Inferior parietal cortex (tissue), 1 donor: ENCODE results near the gene METTL8.
"Not testable (repeated sequence)": the region's sequence is repeated elsewhere in the genome, so short reads cannot be mapped to it uniquely, and the experiment has no call there.

ENCODE experiments used
- DNase-seq: peaks from one replicate; pipeline ENCODE4 v3.0.0-alpha.2; 2016; ENCODE audit errors: extremely low spot score

Gene METTL8

GRCh38 chr2:171430516-171431410, 3.0 kb downstream of the METTL8 start:
- DNase-seq = no peak

- DNase-seq = not testable (repeated sequence)
These were observed 10.9 kb downstream of the METTL8 start for GRCh38 chr2:171422710-171423495.

GRCh38 chr2:171420728-171421563, 12.8 kb downstream of the METTL8 start:
- DNase-seq = no peak

GRCh38 chr2:171419333-171419732, 14.5 kb downstream of the METTL8 start:
- DNase-seq = no peak

GRCh38 chr2:171416009-171416926, 17.5 kb downstream of the METTL8 start:
- peak; percentile 90 for DNase-seq

- DNase-seq = not testable (repeated sequence)
These were observed 19.1 kb downstream of the METTL8 start for GRCh38 chr2:171414645-171415044.

GRCh38 chr2:171412571-171413175, 21.1 kb downstream of the METTL8 start:
- peak; percentile 10 for DNase-seq

DNA sequence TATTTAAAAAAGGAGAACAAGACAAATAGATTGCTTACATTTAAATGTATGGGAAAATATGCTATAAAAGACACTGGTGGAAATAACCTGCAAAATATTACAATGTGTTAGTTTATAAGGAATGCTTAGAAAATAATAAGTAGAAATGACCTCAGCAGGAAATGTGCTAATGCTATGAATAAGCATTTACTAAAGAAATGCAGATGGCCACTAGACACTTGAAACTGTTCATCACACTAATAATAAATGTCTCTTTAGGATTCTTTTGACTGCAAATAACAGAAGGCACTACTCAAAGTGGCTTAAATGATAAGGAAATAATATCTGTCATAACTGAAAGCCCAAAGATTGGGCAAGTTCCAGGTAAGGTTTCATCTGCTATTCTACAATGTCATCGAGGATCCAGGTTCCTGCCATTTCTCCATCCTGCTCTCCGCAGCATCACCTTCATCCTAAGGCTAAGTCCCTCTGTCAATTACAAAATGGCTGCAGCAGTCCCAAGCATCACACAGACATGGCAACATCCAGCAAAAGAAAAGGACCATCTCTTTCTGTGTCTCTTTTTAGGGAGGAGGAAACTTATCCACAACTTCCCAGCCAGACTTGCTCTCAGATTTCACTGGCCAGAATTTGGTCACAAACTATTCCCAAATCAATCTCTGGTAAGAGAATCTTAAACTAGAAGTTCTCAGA, 21.9 kb downstream of the METTL8 start:
- DNase-seq = no peak

DNA sequence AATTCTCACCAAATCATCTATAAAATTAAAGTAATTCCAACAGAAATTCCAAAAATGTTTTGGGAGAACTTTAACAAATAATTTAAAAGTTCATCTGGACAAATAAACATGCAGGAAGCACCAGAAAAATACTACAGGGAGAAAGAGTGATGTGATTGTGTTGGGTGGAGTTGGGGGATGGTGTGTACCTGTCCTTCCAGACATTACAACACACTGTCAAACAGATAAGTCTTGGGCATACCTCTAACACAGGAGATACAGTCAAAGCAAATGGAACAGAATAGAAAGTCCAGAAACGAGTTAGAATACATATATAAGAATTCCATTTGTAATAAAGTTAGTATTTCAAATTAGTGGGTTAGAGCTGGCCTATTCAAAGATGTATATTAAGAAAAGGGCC, 22.6 kb downstream of the METTL8 start:
- no peak for DNase-seq

GRCh38 chr2:171410624-171411023, 23.2 kb downstream of the METTL8 start:
- no peak for DNase-seq

- DNase-seq = no peak
These were observed 23.7 kb downstream of the METTL8 start for GRCh38 chr2:171410101-171410500.

GRCh38 chr2:171409436-171409971, 24.3 kb downstream of the METTL8 start:
- no peak for DNase-seq

GRCh38 chr2:171407676-171408044, 26.1 kb downstream of the METTL8 start:
- DNase-seq = no peak

DNA sequence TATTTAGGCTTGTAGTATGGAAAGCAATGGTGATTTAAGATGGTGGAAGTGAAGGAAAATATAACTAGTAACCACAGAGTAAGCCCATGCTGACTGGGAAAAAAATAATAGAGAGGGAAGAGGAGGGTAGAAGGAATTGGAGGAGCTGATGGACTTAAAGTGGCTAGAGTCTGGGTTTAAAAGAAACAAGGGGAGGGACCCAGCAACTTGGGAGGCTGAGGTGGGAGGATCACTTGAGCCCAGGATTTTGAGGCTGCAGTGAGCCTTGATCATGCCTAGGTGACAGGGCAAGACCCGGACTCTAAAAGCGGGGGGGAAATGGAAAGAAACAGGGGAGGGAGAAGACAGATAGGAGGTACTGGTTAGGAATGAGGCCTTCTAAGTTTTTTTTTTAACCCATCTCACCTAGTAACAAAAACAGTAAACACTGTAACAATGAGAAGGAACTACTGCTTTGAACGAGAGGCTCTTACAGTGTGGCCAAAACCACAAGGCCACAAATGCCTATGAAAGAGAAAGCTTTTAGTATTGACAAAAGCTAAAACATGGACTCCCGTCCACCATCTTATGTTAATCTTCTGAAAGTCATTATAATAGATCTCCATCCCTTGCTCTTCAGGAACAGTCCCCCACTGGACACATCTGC, 26.6 kb downstream of the METTL8 start:
- DNase-seq = no peak

- DNase-seq = no peak
These were observed 27.7 kb downstream of the METTL8 start for GRCh38 chr2:171406044-171406443.

- no peak for DNase-seq
These were observed 28.2 kb downstream of the METTL8 start for GRCh38 chr2:171405546-171405945.

- no peak for DNase-seq
These were observed 29.1 kb downstream of the METTL8 start for GRCh38 chr2:171404719-171405118.

DNA sequence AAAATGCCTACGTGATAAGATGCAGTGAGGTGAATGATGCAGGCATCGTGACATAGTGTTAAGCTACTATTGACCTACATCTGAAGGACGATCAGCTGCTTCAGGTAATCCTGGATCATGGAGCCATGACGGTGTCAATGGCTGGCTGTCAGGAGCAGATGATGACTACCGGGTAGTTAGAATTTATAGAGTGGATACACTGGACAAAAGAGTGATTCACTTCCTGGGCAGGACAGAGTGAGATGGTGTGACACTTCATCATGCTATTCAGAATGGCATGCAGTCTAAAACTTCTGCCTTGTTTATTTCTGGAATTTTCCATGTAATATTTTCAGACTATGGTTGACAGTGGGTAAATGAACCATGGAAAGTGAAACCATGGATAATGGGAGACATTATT, 29.5 kb downstream of the METTL8 start:
- no peak for DNase-seq
